ENCODE data around the gene HTR3D.
"Not testable (repeated sequence)": the region's sequence is repeated elsewhere in the genome, so short reads cannot be mapped to it uniquely, and the experiment has no call there.

The HTR3D gene

GRCh38 chr3:184016811-184017671 is 14.5 kb upstream of the HTR3D start:
- peak; percentile 54 for DNase-seq

GRCh38 chr3:184017672-184018423 is 13.7 kb upstream of the HTR3D start, which contains the start of gene ABCC5:
Gene ABCC5 (minus strand): TSS chr3:184017884. CDS start chr3:184014392, 3,492 bp downstream.
- DNase-seq = peak; percentile 99

GRCh38 chr3:184018424-184018973 is 13.0 kb upstream of the HTR3D start:
- no peak for DNase-seq

GRCh38 chr3:184022323-184022722 is 9.2 kb upstream of the HTR3D start:
- DNase-seq = no peak

- DNase-seq = not testable (repeated sequence)
Measured at GRCh38 chr3:184025256-184025655, 6.3 kb upstream of the HTR3D start.

GRCh38 chr3:184028275-184028890 is 3.2 kb upstream of the HTR3D start:
- not testable (repeated sequence) for DNase-seq

- DNase-seq = no peak
Measured at GRCh38 chr3:184029443-184029842, 2.1 kb upstream of the HTR3D start.

- no peak for DNase-seq
Measured at GRCh38 chr3:184030536-184030935, 1.0 kb upstream of the HTR3D start.

GRCh38 chr3:184037816-184038215 is 6.3 kb downstream of the HTR3D start:
- no peak for DNase-seq

- DNase-seq = not testable (repeated sequence)
Measured at GRCh38 chr3:184038307-184038706, 6.8 kb downstream of the HTR3D start.

GRCh38 chr3:184039414-184039813 is 7.9 kb downstream of the HTR3D start:
- DNase-seq = peak; percentile 64

GRCh38 chr3:184040010-184040409 is 8.5 kb downstream of the HTR3D start:
- no peak for DNase-seq

- peak; percentile 67 for DNase-seq
Measured at GRCh38 chr3:184042617-184043016, 11.1 kb downstream of the HTR3D start.

- no peak for DNase-seq
Measured at GRCh38 chr3:184045995-184046394, 14.5 kb downstream of the HTR3D start.

GRCh38 chr3:184050217-184050847 is 18.8 kb downstream of the HTR3D start:
- peak; percentile 51 for DNase-seq

GRCh38 chr3:184052767-184053166 is 21.2 kb downstream of the HTR3D start, which contains the start of gene HTR3C:
Gene HTR3C (plus strand): TSS chr3:184053047. CDS start chr3:184053081, 34 bp downstream.
- no peak for DNase-seq

- DNase-seq = no peak
Measured at GRCh38 chr3:184058029-184058428, 26.5 kb downstream of the HTR3D start.

GRCh38 chr3:184059424-184059823 is 27.9 kb downstream of the HTR3D start:
- DNase-seq = no peak

- DNase-seq = no peak
Measured at GRCh38 chr3:184062637-184063036, 31.1 kb downstream of the HTR3D start.

- DNase-seq = no peak
Measured at GRCh38 chr3:184066211-184066610, 34.7 kb downstream of the HTR3D start.

- no peak for DNase-seq
Measured at GRCh38 chr3:184067573-184068055, 36.1 kb downstream of the HTR3D start.

- no peak for DNase-seq
Measured at GRCh38 chr3:184068344-184068743, 36.8 kb downstream of the HTR3D start.

Data from NCI-H2107 (cell line).